LNCaP clone FGC (cell line): ENCODE results near the gene TOP2A.

Experiments used
- DNase-seq: peaks from one replicate; pipeline ENCODE4 v3.0.0-alpha.2; 2011; ENCODE audit warnings: low read depth
- H3K4me3 ChIP-seq: 2 replicates; pipeline ENCODE4 v1.5.1; 2011; ENCODE audit warnings: mild to moderate bottlenecking, low read depth, low read length, control low read depth
- CTCF ChIP-seq: IDR thresholded peaks from 2 replicates; pipeline ENCODE4 v1.5.1; 2012; ENCODE audit warnings: mild to moderate bottlenecking; ENCODE audit not compliant: control insufficient read depth, insufficient read depth; ENCODE audit errors: extremely low read depth

The TOP2A gene

GRCh38 chr17:40347319-40348135, 70.2 kb downstream of the TOP2A start:
- no peak overlapping the region for H3K4me3 ChIP-seq
- no peak for TF ChIP-seq CTCF
- no peak for DNase-seq

- H3K4me3 ChIP-seq = no peak overlapping the region
- TF ChIP-seq CTCF = no peak
Measured at GRCh38 chr17:40346765-40347158, 70.9 kb downstream of the TOP2A start.

GRCh38 chr17:40345994-40346764, 71.5 kb downstream of the TOP2A start:
- no peak for DNase-seq
- no peak for TF ChIP-seq CTCF
- H3K4me3 ChIP-seq = no peak overlapping the region

More at GRCh38 chr17:40346765-40347158, 70.9 kb downstream of the TOP2A start:
- DNase-seq = no peak

GRCh38 chr17:40345161-40345993, 72.3 kb downstream of the TOP2A start:
- no peak for TF ChIP-seq CTCF
- H3K4me3 ChIP-seq = no peak overlapping the region
- no peak for DNase-seq

- DNase-seq = no peak
- TF ChIP-seq CTCF = no peak
- H3K4me3 ChIP-seq = no peak overlapping the region
Measured at GRCh38 chr17:40344421-40345160, 73.1 kb downstream of the TOP2A start.
